Stimulated activated CD4-positive, alpha-beta T cell treated with anti-CD3 and anti-CD28 coated beads, Interleukin-4, amount 100 ng/mL, for 4 hours (primary cell): ENCODE results near the gene TESK2.
"Not testable (repeated sequence)": the region's sequence is repeated elsewhere in the genome, so short reads cannot be mapped to it uniquely, and the experiment has no call there.

Experiments used
- DNase-seq, 2 experiments: peaks; one replicate each; pipeline ENCODE4 v3.0.0-alpha.2; 2020

Gene TESK2

GRCh38 chr1:45490626-45491486 lies at the start of gene TESK2:
Gene TESK2 (minus strand): TSS chr1:45491163. CDS start chr1:45457785, 33,378 bp downstream.
- peak; percentile 91 to 98 for DNase-seq

GRCh38 chr1:45536886-45537285 lies 45.9 kb upstream of the TESK2 start:
- no peak for DNase-seq

- no peak for DNase-seq
These were observed 45.2 kb upstream of the TESK2 start for GRCh38 chr1:45535988-45536766.

GRCh38 chr1:45531873-45532272 lies 40.9 kb upstream of the TESK2 start:
- no peak for DNase-seq

- no peak for DNase-seq
These were observed 39.7 kb upstream of the TESK2 start for GRCh38 chr1:45530632-45531135.

GRCh38 chr1:45526135-45526644 lies 35.2 kb upstream of the TESK2 start:
- no peak for DNase-seq

- not testable (repeated sequence) for DNase-seq
These were observed 33.0 kb upstream of the TESK2 start for GRCh38 chr1:45523975-45524374.

GRCh38 chr1:45523516-45523915 lies 32.6 kb upstream of the TESK2 start:
- DNase-seq = not testable (repeated sequence)

GRCh38 chr1:45522324-45523104 lies 31.6 kb upstream of the TESK2 start:
- DNase-seq = no peak

- peak; percentile 96 to 99 for DNase-seq
These were observed 30.7 kb upstream of the TESK2 start, which contains the start of gene PRDX1 for GRCh38 chr1:45521413-45522323. Gene PRDX1 (minus strand): TSS chr1:45521884. CDS start chr1:45519043, 2,841 bp downstream.

- not testable (repeated sequence) for DNase-seq
These were observed 28.8 kb upstream of the TESK2 start for GRCh38 chr1:45519774-45520173.

- DNase-seq = no peak
These were observed 27.9 kb upstream of the TESK2 start for GRCh38 chr1:45518910-45519309.

GRCh38 chr1:45518366-45518765 lies 27.4 kb upstream of the TESK2 start:
- DNase-seq = not testable (repeated sequence)

- DNase-seq = no peak
These were observed 25.5 kb upstream of the TESK2 start for GRCh38 chr1:45516465-45516864.

GRCh38 chr1:45516036-45516435 lies 25.1 kb upstream of the TESK2 start:
- no peak for DNase-seq

- DNase-seq = not testable (repeated sequence)
These were observed 22.7 kb upstream of the TESK2 start for GRCh38 chr1:45513532-45514260.

- peak; percentile 41 to 44 for DNase-seq
These were observed 21.7 kb upstream of the TESK2 start for GRCh38 chr1:45512641-45513054.

GRCh38 chr1:45510972-45511527 lies 20.1 kb upstream of the TESK2 start:
- DNase-seq = no peak

GRCh38 chr1:45510036-45510971 lies 19.3 kb upstream of the TESK2 start:
- DNase-seq = no peak
